ENCODE measurements around the gene MBD3. TPM values are rescaled to one million over a fixed set of nuclear protein-coding genes. Genes with fewer than 3 reads are reported as not detected.
"Not testable (repeated sequence)": the region's sequence is repeated elsewhere in the genome, so short reads cannot be mapped to it uniquely, and the experiment has no call there.

The MBD3 gene, protein sequence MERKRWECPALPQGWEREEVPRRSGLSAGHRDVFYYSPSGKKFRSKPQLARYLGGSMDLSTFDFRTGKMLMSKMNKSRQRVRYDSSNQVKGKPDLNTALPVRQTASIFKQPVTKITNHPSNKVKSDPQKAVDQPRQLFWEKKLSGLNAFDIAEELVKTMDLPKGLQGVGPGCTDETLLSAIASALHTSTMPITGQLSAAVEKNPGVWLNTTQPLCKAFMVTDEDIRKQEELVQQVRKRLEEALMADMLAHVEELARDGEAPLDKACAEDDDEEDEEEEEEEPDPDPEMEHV
- 76.1 TPM for total RNA-seq (ENCODE audit: insufficient read depth, low replicate concordance)

DNA sequence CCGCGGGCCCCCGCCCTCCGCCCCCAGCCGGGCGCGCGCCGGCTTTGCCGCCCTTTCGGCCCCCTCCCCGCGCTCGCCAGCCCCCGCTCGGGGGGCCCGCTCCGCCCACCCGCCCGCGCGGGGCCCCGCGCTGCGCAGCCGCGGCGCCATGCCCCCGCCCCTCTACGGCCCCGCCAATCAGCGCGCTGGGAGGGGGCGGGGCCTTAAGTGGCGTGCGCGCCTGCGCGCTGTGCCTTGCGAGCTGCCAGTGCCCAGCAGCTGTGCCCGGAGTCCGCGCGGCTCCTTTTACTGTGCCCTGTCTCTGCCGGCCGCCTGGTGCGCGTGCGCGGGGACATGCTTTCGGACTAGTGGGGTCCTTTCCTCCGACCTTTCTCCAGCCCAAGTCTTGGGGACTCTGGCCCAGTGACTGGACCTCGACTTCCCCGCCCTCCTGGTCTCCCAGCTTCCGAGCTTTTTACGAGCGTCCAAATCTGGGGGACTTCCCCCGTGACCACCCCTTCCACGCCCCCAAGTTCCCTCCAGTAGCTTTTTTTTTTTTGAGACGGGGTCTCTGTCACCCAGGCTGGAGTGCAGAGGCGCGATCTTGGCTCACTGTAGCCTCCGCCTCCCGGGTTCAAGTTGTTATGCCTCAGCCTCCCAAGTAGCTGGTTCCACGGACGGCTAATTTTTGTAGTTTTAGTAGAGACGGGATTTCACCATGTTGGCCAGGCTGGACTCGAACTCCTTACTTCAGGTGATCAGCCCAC is at the start of gene MBD3:
TSS of gene MBD3 (minus strand) at position 111 of the 746 bp plus-strand sequence. CDS start 234 bp downstream, outside the sequence.
- peak; percentile 94 for DNase-seq (ENCODE audit: low spot score)

DNA sequence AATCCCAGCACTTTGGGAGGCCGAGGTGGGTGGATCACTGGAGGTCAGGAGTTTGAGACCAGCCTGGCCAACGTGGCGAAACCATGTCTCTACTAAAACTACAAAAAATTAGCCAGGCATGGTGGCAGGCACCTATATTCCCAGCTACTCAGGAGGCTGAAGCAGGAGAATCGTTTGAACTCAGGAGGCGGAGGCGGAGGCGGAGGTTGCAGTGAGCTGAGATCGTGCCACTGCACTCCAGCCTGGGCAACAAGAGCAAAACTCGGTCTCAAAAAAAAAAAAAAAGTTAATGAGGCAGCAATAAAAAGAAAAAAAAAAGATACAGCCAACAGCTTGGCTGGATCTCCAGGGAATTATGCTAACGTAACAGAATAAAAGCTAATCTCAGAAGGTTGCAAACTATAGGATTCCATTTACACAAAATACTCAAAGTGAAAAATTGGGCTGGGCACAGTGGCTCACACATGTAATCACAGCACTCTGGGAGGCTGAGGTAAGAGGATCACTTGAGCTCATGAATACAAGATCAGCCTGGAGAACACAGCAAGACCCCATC is 48.3 kb upstream of the MBD3 start:
- DNase-seq (ENCODE audit: low spot score) = not testable (repeated sequence)

DNA sequence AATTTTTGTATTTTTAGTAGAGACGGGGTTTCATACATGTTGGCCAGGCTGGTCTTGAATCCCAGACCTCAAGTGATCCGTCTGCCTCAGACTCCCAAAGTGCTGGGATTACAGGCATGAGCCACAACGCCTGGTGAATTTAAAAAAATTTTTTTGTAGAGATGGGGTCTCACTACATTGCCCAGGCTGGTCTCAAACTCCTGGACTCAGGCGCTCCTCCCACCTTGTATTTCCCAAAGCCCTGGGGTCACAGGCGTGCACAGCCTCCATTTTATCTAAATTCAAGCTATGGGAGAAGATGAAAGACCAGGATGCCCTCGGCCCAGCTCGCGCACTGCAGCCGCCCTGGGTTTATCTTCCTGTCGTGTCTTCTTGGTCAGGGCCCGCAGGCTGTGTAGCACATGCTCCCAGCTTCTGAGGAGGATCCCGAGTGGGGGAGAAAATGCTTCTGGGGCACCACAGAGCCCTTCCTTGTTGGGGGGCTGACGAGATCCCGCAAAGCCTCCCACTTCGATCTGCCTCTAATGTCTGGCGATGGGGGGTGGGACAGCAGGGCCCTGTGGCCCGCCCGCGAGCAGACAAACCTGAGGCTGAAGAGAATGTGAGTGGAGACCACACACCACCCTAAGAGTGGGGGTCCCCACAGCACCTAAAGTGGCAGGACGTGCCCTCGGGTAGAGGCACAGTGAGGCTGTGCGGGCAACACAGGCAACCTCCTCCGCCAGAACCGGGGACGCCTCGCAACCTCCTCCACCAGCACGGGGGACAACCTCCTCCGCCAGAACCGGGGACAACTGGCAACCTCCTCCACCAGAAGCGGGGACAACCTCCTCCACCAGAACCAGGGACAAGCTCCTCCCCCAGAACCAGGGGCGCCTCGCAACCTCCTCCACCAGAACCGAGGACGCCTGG is 43.9 kb upstream of the MBD3 start:
- DNase-seq (ENCODE audit: low spot score) = no peak

DNA sequence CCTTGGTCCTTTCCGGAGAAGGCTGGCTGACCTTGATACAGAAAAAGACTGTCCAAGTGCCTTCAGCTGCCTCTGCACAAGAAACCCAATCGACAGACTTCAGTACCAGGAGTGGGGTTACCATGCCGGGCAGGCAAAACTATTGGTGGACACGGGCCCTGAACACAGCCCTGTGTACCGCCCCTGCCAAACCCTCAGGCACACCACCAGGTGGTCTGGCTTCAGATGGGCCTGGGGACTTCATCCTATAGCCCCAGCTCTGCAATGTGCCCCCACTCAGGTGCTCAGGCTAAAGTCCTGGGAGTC is 42.2 kb upstream of the MBD3 start:
- DNase-seq (ENCODE audit: low spot score) = no peak

DNA sequence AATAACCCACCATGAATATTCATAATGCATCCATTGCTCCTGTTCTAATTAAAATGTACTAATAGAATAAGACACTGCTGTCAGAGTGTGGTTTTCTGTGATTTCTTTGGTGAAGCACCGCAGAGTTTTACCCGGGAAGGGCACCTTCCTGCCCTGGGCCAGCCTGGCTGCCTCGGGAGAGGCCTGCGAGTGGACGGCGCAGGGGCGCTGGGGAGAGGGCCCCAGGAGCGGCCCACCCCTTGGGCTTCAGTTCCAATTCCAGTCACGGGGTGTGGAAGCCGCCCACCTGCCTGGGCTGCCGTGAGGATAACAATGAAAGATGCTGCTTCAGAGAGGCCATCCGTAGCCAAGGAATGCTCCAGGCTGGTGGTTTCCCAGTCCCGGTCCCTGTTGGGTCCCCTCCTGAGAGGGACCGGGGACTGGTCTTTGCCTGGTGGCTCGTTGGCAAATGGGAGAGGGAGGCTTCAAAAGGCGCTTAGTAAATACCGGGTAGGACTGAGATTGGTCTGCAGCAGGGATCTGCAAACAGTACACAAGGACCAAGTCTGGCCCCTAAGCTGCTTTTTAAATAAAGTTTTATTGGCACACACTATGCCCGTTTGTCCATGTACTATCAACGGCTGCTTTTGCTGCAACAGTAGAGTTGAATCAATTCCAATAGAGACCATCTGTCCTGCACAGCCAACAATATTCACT is 41.7 kb upstream of the MBD3 start:
- DNase-seq (ENCODE audit: low spot score) = no peak

DNA sequence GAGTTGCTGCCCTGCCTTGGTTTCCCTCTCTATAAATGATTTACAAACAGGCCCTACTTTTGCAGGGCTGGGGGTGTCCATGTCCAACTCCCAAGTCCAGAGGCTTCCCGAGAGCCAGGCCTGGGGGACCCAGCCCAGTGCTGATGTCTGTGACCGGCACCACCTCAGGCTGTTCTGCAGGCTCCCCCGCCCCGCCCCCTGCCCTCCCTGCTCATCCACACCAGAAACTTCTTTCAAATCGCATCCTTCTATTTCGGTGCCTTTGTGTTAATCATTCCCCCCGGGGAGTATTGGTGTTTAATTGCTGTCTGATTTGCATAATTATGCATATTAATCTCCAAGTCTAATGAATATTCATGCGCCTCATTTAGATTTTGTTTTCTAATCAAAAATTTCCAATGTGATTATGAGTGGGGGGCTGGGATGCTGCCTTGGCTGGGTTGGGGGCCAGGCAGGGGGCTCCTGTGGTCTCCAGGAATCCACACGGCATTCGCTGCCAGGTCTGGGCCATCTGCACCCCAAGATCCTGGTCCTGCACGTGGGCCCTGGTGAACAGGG is 40.7 kb upstream of the MBD3 start:
- DNase-seq (ENCODE audit: low spot score) = no peak

DNA sequence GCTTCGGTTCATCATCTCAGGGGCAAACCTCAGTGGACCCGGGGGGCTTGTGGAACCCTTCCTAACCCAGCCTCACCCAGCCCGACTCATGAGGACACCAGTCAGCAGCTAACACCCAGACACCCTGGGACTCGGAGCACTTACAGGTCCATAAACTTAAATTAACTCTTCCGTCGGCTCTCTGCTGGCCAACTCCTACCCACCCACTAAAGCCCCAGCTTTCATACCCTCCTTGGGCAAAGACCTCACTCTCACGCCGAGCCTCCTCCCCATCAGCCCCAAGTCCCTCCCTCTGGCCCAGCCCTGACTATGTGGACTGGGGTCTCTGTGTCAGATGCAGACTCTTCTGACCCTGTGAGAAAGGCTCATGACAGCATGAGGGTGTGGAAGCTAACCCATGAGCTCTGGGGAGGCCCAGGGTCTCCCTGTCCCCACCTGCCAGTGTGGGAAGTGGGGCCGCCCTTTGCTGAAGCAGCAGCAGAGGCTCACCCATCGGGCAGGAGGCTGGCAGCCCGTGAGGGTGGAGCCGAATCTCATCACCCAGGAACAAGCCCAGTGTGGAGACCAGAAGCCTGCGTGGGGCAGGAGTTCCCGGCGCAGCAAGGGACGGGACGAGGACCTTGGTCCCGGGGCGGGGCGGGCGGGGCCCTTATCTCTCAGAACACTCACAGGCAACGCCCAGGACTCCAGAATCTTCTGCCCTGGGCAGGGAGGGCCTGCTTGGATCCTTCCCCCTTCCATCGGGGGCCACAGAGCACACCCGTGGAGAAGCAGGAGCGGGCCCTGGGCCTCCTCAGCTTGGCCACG is 40.0 kb upstream of the MBD3 start:
- no peak for DNase-seq (ENCODE audit: low spot score)

DNA sequence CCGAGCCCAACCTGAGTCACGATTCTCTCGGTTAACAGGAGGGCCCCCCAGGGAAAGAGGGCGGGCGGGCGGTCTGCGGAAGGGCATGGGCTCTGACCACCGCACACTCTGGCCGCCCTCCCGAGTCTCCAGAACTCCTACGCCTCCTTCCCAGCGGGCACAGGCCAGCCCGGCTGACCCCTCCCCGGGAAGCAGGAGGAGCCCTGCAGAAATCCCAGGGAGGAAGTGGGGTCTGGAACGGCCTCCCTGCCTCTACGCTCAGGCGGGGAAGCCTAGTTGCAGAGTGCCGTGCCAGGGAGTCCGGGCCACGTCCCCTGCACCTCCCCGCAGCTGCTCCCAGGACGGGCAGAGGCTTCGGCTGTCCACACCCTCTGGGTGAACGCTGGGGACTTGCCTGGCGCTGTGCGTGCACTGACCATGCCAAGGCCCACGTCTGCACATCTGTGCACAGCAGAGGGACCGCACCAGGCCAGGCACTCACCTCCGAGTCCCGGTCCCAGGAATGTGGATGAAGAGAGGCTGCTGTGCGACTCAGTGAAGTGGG is 39.0 kb upstream of the MBD3 start:
- no peak for DNase-seq (ENCODE audit: low spot score)

DNA sequence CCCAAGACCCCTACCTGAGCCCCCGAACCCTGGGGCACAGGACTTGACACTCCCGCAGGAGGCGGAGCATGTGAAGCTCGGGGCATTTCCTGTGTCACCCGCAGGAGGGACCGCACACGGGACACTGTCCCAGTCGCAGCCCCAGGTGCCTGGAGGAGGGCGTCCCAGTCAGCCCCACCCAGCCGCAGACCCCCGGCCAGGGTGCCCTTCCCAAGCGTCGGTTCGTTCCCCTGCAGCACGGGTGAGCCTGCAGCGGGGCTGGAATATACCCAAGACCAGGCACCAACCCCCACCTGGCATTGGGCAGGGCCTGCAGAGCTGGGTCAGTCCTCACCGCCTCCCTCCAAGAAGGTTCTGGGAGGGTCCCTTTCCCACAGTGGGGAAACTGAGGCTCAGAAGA is 38.1 kb upstream of the MBD3 start:
- DNase-seq (ENCODE audit: low spot score) = no peak

DNA sequence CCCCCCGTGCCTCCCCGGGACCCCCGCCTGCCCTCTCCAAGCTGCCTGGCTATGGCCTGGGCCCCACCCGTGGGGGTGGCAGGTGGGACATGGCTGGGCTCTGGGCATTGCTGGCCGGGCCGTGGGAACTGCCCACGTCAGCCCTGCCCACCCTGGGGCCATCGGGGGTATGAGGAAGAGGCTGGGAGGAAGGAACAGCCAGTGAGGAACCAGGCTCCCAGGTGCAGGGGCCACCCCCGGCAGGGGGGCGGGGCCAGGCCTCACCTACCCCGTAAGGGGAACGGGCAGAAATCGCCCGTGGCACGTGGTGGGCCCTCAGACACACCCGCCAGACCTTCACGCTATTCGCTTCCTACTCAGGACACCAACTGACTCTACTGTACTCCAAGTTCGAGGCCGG is 37.3 kb upstream of the MBD3 start:
- DNase-seq (ENCODE audit: low spot score) = no peak

DNA sequence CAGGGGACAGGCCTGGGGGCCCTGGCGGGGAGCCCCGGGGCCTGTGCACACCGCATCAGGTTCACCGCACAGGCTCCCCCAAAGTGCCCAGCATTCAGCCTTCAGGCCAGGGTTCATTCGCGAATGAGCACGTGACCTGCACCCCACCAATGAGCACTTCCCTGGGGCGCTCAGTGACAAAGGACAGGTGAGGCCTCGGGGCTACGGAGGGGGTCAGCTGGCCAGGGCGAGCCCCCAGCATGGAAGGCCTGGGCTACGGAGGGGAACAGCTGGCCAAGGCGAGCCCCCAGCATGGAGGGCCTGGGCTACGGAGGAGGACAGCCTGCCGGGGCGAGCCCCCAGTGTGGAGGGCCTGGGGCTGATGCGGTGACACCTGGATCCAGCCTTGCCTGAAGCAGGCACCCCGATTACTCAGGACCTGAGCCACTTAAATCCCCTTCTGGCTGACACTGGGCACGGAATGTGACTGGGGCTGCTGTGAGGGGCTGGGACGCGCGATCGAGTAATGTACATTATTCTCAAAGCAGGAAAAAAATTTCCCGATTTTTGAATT is 36.7 kb upstream of the MBD3 start:
- no peak for DNase-seq (ENCODE audit: low spot score)

DNA sequence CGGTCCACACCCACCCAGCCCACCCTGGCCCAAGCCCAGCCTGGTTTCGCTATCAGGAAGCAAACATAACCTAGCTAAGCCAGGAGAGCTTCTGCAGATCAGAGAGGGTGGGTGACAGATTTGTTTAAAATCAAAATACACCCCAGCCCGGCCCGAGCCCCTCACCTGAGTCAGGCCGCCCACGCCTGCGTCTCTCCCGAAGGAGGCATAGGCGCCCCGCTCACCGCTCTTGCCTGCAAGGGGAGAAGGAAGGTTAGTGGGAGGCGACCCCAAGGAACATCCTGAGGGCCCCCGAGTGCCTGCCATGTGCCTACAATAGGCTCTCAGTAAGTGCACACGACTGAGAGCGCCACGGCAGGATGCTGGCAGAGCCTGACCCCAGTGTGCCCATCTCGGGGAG is 34.5 kb upstream of the MBD3 start:
- no peak for DNase-seq (ENCODE audit: low spot score)

DNA sequence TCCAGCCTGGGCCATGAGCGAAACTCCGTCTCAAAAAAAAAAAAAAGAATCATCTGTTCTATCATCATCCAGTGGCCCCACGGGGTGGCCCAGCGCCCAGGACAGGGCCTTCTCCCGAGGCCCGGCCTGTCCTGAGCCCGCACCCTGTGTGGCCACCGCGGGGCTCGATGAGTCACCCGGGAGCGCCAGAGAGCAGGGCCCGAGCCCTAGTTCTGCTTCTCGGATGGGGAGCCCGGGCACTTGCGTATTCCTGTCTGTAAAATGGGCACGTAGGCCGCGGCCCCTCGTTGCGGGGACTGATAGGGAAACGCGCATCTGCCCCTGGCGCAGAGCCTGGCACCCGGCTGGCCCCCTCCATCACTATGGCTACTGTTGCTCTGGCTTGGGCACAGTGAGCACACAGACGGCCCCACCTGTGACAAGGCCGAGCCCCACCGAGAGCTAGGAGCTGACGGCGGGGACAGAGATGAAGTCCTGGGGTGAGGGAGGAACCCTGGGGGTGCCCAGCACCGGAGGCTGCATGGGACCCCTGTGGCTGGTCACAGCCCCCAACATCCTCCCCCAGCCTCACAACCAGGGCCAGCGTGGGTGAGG is 33.8 kb upstream of the MBD3 start:
- DNase-seq (ENCODE audit: low spot score) = no peak

DNA sequence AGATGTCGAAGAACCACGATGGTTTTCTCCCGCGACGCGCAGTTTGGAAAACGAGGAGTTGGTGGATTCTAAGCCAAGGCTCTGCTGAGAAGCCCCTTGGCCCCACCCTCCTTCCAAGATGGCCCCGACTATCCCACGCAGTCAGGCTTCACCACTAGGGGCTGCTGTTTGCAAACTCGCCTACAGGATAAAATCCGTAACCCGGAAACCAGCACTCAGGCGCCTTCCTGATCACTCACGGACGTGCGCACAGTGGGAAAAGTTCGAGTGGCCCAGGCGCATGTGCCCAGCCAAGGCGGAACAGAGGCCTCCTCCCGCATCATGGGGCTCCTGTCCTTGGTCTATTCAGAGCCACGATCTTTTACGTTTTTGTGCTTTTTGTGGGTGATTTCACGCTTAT is 31.8 kb upstream of the MBD3 start:
- peak; percentile 28 for DNase-seq (ENCODE audit: low spot score)

DNA sequence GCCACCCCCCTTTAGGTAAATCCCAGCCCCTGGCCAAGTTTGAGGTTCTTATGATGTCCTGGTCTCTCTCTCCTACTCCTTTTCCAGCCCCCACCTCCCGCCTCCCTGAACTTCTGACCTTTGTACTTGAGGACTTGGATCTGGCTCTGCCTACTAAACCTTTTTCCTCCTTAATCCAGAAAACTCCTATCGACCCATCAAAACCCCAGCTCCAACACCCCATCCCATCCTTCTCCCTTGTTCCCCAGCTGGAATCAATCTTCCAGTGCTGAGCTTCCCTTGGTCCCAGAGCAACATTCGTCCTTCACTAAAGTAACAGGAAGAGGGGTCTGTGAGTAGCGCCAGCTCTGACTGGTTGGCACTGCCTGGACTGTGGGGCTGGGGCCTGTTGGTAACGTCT is 29.9 kb upstream of the MBD3 start:
- no peak for DNase-seq (ENCODE audit: low spot score)

DNA sequence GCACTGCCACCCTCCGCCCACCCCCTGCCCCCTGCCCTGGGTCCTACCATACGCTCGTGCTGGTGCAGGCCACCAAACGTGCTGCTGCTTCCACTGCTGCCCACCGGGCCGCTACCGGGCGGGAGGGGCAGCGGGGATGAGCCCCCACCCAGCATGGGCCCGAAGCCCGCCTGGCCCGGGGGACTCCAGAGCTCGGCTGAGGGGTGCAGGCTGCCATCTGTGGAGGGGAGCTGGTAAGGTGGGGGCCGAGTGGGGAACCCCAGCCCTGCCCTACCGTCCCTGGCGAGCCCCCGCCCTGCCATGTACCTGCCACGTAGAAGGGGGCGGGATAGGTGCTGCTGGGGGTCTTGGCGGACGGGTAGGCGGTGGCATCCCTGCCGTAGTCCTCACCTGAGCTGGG is 29.3 kb upstream of the MBD3 start:
- DNase-seq (ENCODE audit: low spot score) = no peak

DNA sequence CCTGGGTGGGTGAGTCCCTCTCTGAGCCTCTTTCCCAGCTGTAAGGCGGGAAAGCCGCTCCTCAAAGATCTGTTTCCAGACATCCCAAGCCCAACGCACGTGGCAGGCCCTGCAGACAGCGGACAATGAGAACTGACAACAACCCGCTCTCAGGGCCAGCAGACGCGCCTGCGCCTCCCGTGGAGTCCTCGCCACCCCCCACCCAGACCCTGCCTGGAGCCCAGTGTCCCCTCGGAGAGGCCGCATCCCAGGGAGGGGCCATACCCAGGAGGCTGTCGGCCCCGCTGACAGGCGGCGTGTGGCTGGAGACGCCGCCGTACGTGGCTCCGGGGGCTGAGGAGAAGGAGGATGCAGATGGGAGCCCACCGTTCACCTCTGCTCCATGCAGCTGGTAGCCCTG is 28.9 kb upstream of the MBD3 start:
- DNase-seq (ENCODE audit: low spot score) = no peak

DNA sequence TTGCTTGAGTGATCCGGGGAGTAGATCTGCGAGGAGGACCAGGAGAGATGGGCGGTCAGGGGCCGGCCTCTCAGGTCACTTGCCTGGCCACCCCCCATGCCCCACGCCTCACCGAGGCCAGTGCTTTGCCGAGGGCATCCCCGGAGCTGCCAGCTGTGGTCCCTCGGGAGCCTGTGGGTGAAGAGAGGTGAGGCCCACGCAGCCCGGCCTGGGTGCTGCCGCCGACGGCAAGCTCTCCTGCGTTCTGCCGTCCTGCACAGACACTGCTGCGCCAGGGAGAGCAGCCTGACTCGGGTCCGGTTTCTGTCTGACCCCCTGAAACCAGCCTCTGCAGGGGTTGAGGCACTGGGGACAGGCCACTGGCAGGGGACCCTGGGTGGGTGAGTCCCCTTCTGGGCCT is 28.4 kb upstream of the MBD3 start:
- DNase-seq (ENCODE audit: low spot score) = no peak

DNA sequence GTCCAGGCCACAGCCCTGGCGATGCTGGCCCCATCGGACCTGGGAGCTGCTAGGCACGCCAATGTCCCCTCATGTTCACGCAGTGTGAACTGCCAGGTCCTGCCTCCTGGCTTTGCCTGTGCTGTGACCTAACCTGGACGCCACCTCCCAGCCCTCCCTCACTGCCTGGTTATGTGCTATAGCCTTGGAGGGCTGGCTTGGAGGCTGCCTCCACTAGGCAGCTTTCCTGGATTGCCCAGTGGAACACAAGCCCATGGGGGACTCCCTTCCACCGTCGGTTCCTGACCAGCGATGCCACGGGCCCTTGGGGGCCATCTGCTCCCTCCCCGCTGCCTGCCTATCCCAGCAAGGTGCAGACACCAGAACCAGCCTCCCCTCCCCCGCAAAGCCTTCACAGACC is 27.8 kb upstream of the MBD3 start:
- no peak for DNase-seq (ENCODE audit: low spot score)
